IMR-90 (cell line): ENCODE results near the gene PCCA. TPM values are rescaled to one million over a fixed set of nuclear protein-coding genes. Genes with fewer than 3 reads are reported as not detected.

Source experiments
- ATAC-seq: fragments of 200-7000 bp; cut with Tn5 transposase; 2 replicates; pipeline ENCODE4 v1.9.1; 2020; ENCODE audit warnings: low read depth, mild to moderate bottlenecking, moderate library complexity
- BruUV-seq: library from RNA; stranded (reverse); fragments of 400-500 nt; replicated peaks from 2 replicates; lab custom pipeline; 2021; lab: Mats Ljungman, UMichigan
- CTCF ChIA-PET: fragments of 300-600 bp; formaldehyde crosslinking; extraction: SDS; loops from one replicate; lab custom pipeline; 2021; ENCODE audit warnings: antibody characterized with exemption; lab: Yijun Ruan, JAX
- POLR2A ChIA-PET: fragments of 300-600 bp; sonication (Branson Sonifier 250); formaldehyde crosslinking; loops from one replicate; lab custom pipeline; 2022; ENCODE audit warnings: antibody characterized with exemption; ENCODE audit not compliant: unreplicated experiment; lab: Charles Lee
- DNase-seq: peaks from one replicate; pipeline ENCODE4 v3.0.0; 2013
- H2AFZ ChIP-seq: replicated peaks from 2 replicates; pipeline ENCODE3; 2013; ENCODE audit warnings: low read length, mild to moderate bottlenecking; ENCODE audit not compliant: poor library complexity
- H2AK5ac ChIP-seq: 2 replicates; pipeline ENCODE4 v1.6.1; 2013; ENCODE audit warnings: low read depth, low read length, inconsistent platforms
- H2AK9ac ChIP-seq: replicated peaks from 2 replicates; pipeline ENCODE3; 2013; ENCODE audit warnings: mild to moderate bottlenecking, low read depth, low read length, moderate library complexity; ENCODE audit not compliant: poor library complexity
- H2BK120ac ChIP-seq: 2 replicates; pipeline ENCODE4 v1.6.1; 2013; ENCODE audit warnings: low read depth, low read length, inconsistent platforms
- H2BK15ac ChIP-seq: 3 replicates; pipeline ENCODE4 v1.6.1; 2013; ENCODE audit warnings: low read depth, low read length, inconsistent platforms
- H2BK20ac ChIP-seq: 2 replicates; pipeline ENCODE4 v1.6.1; 2013; ENCODE audit warnings: low read depth, mild to moderate bottlenecking, inconsistent platforms, low read length, moderate library complexity
- H2BK5ac ChIP-seq: 2 replicates; pipeline ENCODE4 v1.6.1; 2013; ENCODE audit warnings: mild to moderate bottlenecking, low read depth, low read length, inconsistent platforms; ENCODE audit not compliant: poor library complexity, severe bottlenecking
- H3K14ac ChIP-seq: replicated peaks from 2 replicates; pipeline ENCODE4 v1.6.1; 2013; ENCODE audit warnings: low read depth, low read length, inconsistent platforms
- H3K18ac ChIP-seq: 2 replicates; pipeline ENCODE4 v1.6.1; 2013; ENCODE audit warnings: low read depth, low read length, control low read depth
- H3K23ac ChIP-seq: 2 replicates; pipeline ENCODE4 v1.6.1; 2013; ENCODE audit warnings: low read depth, low read length, inconsistent platforms
- H3K27ac ChIP-seq: 2 replicates; pipeline ENCODE4 v1.5.1; 2013; ENCODE audit warnings: mild to moderate bottlenecking, control low read depth, low read length; ENCODE audit not compliant: insufficient read depth
- H3K27me3 ChIP-seq: 2 replicates; pipeline ENCODE4 v1.6.1; 2013; ENCODE audit warnings: low read length; ENCODE audit not compliant: control insufficient read depth, insufficient read depth
- H3K36me3 ChIP-seq: 2 replicates; pipeline ENCODE4 v1.6.1; 2013; ENCODE audit warnings: low read length, mixed read lengths; ENCODE audit not compliant: control insufficient read depth, insufficient read depth
- H3K4ac ChIP-seq: 2 replicates; pipeline ENCODE4 v1.6.1; 2013; ENCODE audit warnings: low read depth, low read length, inconsistent platforms
- H3K4me1 ChIP-seq: 2 replicates; pipeline ENCODE4 v1.6.1; 2013; ENCODE audit warnings: low read length, mixed read lengths; ENCODE audit not compliant: control insufficient read depth, insufficient read depth
- H3K4me2 ChIP-seq: 2 replicates; pipeline ENCODE4 v1.6.1; 2013; ENCODE audit warnings: low read depth, mild to moderate bottlenecking, control low read depth, low read length, moderate library complexity
- H3K4me3 ChIP-seq: 2 replicates; pipeline ENCODE4 v1.5.1; 2013; ENCODE audit warnings: low read depth, mild to moderate bottlenecking, control low read depth, low read length, moderate library complexity; ENCODE audit not compliant: insufficient read depth
- H3K56ac ChIP-seq: 2 replicates; pipeline ENCODE4 v1.6.1; 2013; ENCODE audit warnings: low read length, inconsistent platforms; ENCODE audit not compliant: insufficient read depth; ENCODE audit errors: extremely low read depth
- H3K79me1 ChIP-seq, 2 experiments: 2 replicates each; pipeline ENCODE4 v1.6.1; 2013; ENCODE audit warnings: low read length in 2 of 2, inconsistent platforms in 1 of 2, low read depth in 1 of 2
- H3K9ac ChIP-seq: 2 replicates; pipeline ENCODE4 v1.6.1; 2013; ENCODE audit warnings: low read depth, low read length, control low read depth
- H3K9me1 ChIP-seq: 2 replicates; pipeline ENCODE4 v1.6.1; 2013; ENCODE audit warnings: low read length, inconsistent platforms; ENCODE audit not compliant: insufficient read depth
- H3K9me3 ChIP-seq: 2 replicates; pipeline ENCODE4 v1.6.1; 2013; ENCODE audit warnings: low read length; ENCODE audit not compliant: control insufficient read depth, insufficient read depth
- H4K20me1 ChIP-seq: 2 replicates; pipeline ENCODE4 v1.6.1; 2013; ENCODE audit warnings: low read length, inconsistent platforms; ENCODE audit not compliant: insufficient read depth
- H4K5ac ChIP-seq: 2 replicates; pipeline ENCODE4 v1.6.1; 2013; ENCODE audit warnings: mild to moderate bottlenecking, low read depth, low read length, control low read depth
- H4K8ac ChIP-seq, 2 experiments: 2 replicates each; pipeline ENCODE4 v1.6.1; 2013; ENCODE audit warnings: low read depth in 2 of 2, low read length in 2 of 2, control low read depth in 1 of 2, inconsistent platforms in 1 of 2
- H4K91ac ChIP-seq: 2 replicates; pipeline ENCODE4 v1.6.1; 2013; ENCODE audit warnings: low read depth, low read length, inconsistent platforms; ENCODE audit not compliant: insufficient read depth
- BHLHE40 ChIP-seq: fragments of 150-350 bp; IDR thresholded peaks from 2 replicates; pipeline ENCODE4 v1.6.1; 2016; ENCODE audit warnings: mild to moderate bottlenecking, low read depth, low read length
- CEBPB ChIP-seq: IDR thresholded peaks from 2 replicates; pipeline ENCODE4 v1.6.1; 2012; ENCODE audit warnings: low read depth, low read length, improper control_type of control experiment
- CHD1 ChIP-seq: IDR thresholded peaks from 2 replicates; pipeline ENCODE4 v1.6.1; 2012; ENCODE audit warnings: low read depth, low read length, improper control_type of control experiment
- CTCF ChIP-seq: conservative IDR thresholded peaks from 2 replicates; pipeline ENCODE4 v1.5.1; 2012; ENCODE audit warnings: mild to moderate bottlenecking, low read depth, low read length, improper control_type of control experiment
- ELK1 ChIP-seq: fragments of 150-350 bp; IDR thresholded peaks from 2 replicates; pipeline ENCODE4 v1.6.1; 2016; ENCODE audit warnings: low read depth, mild to moderate bottlenecking, low read length, moderate library complexity, borderline replicate concordance
- FOS ChIP-seq: fragments of 150-350 bp; IDR thresholded peaks from 2 replicates; pipeline ENCODE4 v1.6.1; 2016; ENCODE audit warnings: low read depth, low read length
- MAFK ChIP-seq: IDR thresholded peaks from 2 replicates; pipeline ENCODE4 v1.6.1; 2012; ENCODE audit warnings: low read depth, low read length, improper control_type of control experiment
- MAZ ChIP-seq: IDR thresholded peaks from 2 replicates; pipeline ENCODE4 v1.6.1; 2012; ENCODE audit warnings: low read depth, mild to moderate bottlenecking, low read length, improper control_type of control experiment, moderate library complexity, borderline replicate concordance
- MXI1 ChIP-seq: IDR thresholded peaks from 2 replicates; pipeline ENCODE4 v1.6.1; 2012; ENCODE audit warnings: low read depth, mild to moderate bottlenecking, low read length, moderate library complexity, borderline replicate concordance
- NFE2L2 ChIP-seq: fragments of 150-350 bp; IDR thresholded peaks from 2 replicates; pipeline ENCODE4 v1.6.1; 2016; ENCODE audit warnings: low read depth, mild to moderate bottlenecking, low read length
- POLR2A ChIP-seq: IDR thresholded peaks from 2 replicates; pipeline ENCODE4 v1.6.1; 2012; ENCODE audit warnings: mild to moderate bottlenecking, low read depth, low read length
- RAD21 ChIP-seq: IDR thresholded peaks from 2 replicates; pipeline ENCODE4 v1.6.1; 2012; ENCODE audit warnings: low read length, improper control_type of control experiment
- RCOR1 ChIP-seq: IDR thresholded peaks from 2 replicates; pipeline ENCODE4 v1.6.1; 2012; ENCODE audit warnings: mild to moderate bottlenecking, low read length, improper control_type of control experiment; ENCODE audit not compliant: insufficient replicate concordance
- RFX5 ChIP-seq: IDR thresholded peaks from 2 replicates; pipeline ENCODE4 v1.8.0; 2012; ENCODE audit warnings: low read depth, mild to moderate bottlenecking, low read length, moderate library complexity
- SMC3 ChIP-seq: fragments of 150-350 bp; IDR thresholded peaks from 2 replicates; pipeline ENCODE4 v1.6.1; 2016; ENCODE audit warnings: low read depth, mild to moderate bottlenecking, antibody characterized with exemption, low read length, moderate library complexity
- USF2 ChIP-seq: fragments of 150-350 bp; IDR thresholded peaks from 2 replicates; pipeline ENCODE4 v1.6.1; 2017; ENCODE audit warnings: mild to moderate bottlenecking, antibody characterized with exemption, low read length, low read depth
- WGBS, 2 experiments: methylation state at CpG; one replicate each; pipeline versions ENCODE4 v1.1.5 to v1.1.7; 2013; ENCODE audit warnings: missing lambda C conversion rate in 2 of 2; ENCODE audit not compliant: insufficient read length in 1 of 2; ENCODE audit errors: extremely low coverage in 2 of 2; 5-methylcytosine and 5-hydroxymethylcytosine counted together
- dilution Hi-C: fragments of 300-500 bp; cut with HindIII; formaldehyde crosslinking; loops from one replicate; pipeline ENCODE4 v1.14.3; 2018; ENCODE audit warnings: low sequenced_read_pairs; ENCODE audit not compliant: unreplicated experiment
- in situ Hi-C: fragments of 300-500 bp; cut with MboI; formaldehyde crosslinking; loops from 3 replicates; pipeline ENCODE4 v1.14.3; 2019; ENCODE audit warnings: low sequenced_read_pairs, inconsistent platforms, mixed read lengths
- intact Hi-C: fragments of 100-400 bp; cut with micrococcal nuclease; formaldehyde crosslinking; loops from 2 replicates; pipeline ENCODE4 v1.10.0; 2022
- polyA plus RNA-seq, 3 experiments: library from polyadenylated mRNA; depleted of rRNA; stranded (reverse); fragments of >200 nt; gene quantifications; 2 replicates each; pipeline ENCODE4 v1.2.3, GENCODE V29; 2012; ENCODE audit warnings: low replicate concordance in 1 of 3
- total RNA-seq: library from RNA; depleted of rRNA; stranded (reverse); fragments of >200 nt; gene quantifications from 2 replicates; pipeline ENCODE4 v1.2.3, GENCODE V29; 2012

Gene PCCA
- total and polyA plus RNA-seq, 2 of the 4 experiments (the other 2 are of a cell fraction) = 7.6 to 24.0 TPM

- 0 out of 2 replicates have a peak, but pooled peaks cover 5% of the 10 kb centered on the region for H3K9me1 ChIP-seq
- POLR2A ChIA-PET = no interaction called here
- H3K4me1 ChIP-seq = peaks cover 5% of the 10 kb centered on the region
- no peak overlapping the region for H3K4me3 ChIP-seq
- H3K56ac ChIP-seq = no peak overlapping the region
- no peak overlapping the region for H2BK15ac ChIP-seq
- no CpG with 5 or more reads among the region's 4 CpGs for WGBS, 2 experiments
- H3K27ac ChIP-seq = no peak overlapping the region
- CTCF ChIA-PET = interaction anchor here (0.7 kb wide), 1 partner anchor 474 kb away, joined by 3 read pairs; no protein-coding TSS in a partner anchor
- H3K36me3 ChIP-seq = peaks cover 1% of the 10 kb centered on the region; the same call in 1 of the 2 replicates
- no peak overlapping the region for H2AK9ac ChIP-seq
- no TSS peak for BruUV-seq
- H2BK20ac ChIP-seq = no peak overlapping the region
- no peaks in the 10 kb centered on the region for H4K20me1 ChIP-seq
- no peak for DNase-seq
- no peak for ATAC-seq
- dilution Hi-C loops (no loop called here), intact Hi-C loops (no loop called here), in situ Hi-C loops (no loop called here)
- H2AFZ ChIP-seq = no peak overlapping the region
- no peaks in the 10 kb centered on the region for H3K9me3 ChIP-seq
- H2AK5ac ChIP-seq = no peak overlapping the region
- no peaks in the 10 kb centered on the region for H3K27me3 ChIP-seq
- H3K4ac ChIP-seq = no peak overlapping the region
- H3K9ac ChIP-seq = no peak overlapping the region
- no peak overlapping the region for H3K18ac ChIP-seq
- H3K14ac ChIP-seq = no peak overlapping the region
- H2BK120ac ChIP-seq = no peak overlapping the region
- no peak overlapping the region for H3K4me2 ChIP-seq
- H4K5ac ChIP-seq = no peak overlapping the region
- peaks cover 2 to 3% of the 10 kb centered on the region in 2 experiments; a peak in 2 of 4 replicates for H3K79me1 ChIP-seq
- H4K91ac ChIP-seq = no peak overlapping the region
- H2BK5ac ChIP-seq = no peak overlapping the region
- H4K8ac ChIP-seq = no peak overlapping the region
- TF ChIP-seq CTCF = no peak
- TF ChIP-seq MAFK = no peak
- TF ChIP-seq POLR2A = no peak
- TF ChIP-seq USF2 = no peak
- TF ChIP-seq NFE2L2 = no peak
- no peak for TF ChIP-seq CEBPB
- no peak for TF ChIP-seq SMC3
- no peak for TF ChIP-seq ELK1
- no peak for TF ChIP-seq CHD1
- no peak for TF ChIP-seq RCOR1
- TF ChIP-seq MXI1 = no peak
- TF ChIP-seq RAD21 = no peak
- no peak for TF ChIP-seq BHLHE40
- no peak for TF ChIP-seq FOS
- TF ChIP-seq RFX5 = no peak
- no peak for TF ChIP-seq MAZ
- no peak overlapping the region for H3K23ac ChIP-seq
These were observed 375.1 kb downstream of the PCCA start for GRCh38 chr13:100464006-100464405.
